Loucy (cell line): ENCODE data around the gene MROH8.

Source experiments
- H2AFZ ChIP-seq: fragments of 200-600 bp; sonication (generic); 2 replicates; pipeline ENCODE4 v1.6.0; 2016; ENCODE audit warnings: antibody characterized with exemption, mild to moderate bottlenecking, low read length, moderate library complexity
- H3F3A ChIP-seq: fragments of 200-600 bp; 2 replicates; pipeline ENCODE4 v1.6.0; 2016; ENCODE audit warnings: antibody characterized with exemption, low read depth, mild to moderate bottlenecking
- H3K27me3 ChIP-seq: fragments of 200-600 bp; sonication (generic); 2 replicates; pipeline ENCODE4 v1.6.1; 2014; ENCODE audit warnings: low read length, mild to moderate bottlenecking; ENCODE audit not compliant: insufficient read depth, poor library complexity, severe bottlenecking
- H3K36me3 ChIP-seq: fragments of 200-600 bp; sonication (generic); 2 replicates; pipeline ENCODE4 v1.6.1; 2016; ENCODE audit warnings: low read length; ENCODE audit not compliant: insufficient read depth
- H3K4me1 ChIP-seq: fragments of 200-600 bp; sonication (generic); 2 replicates; pipeline ENCODE4 v1.5.1; 2014; ENCODE audit warnings: low read length, mild to moderate bottlenecking; ENCODE audit not compliant: insufficient read depth, poor library complexity, severe bottlenecking
- H3K4me2 ChIP-seq: fragments of 200-600 bp; sonication (generic); 2 replicates; pipeline ENCODE4 v1.6.0; 2014; ENCODE audit warnings: antibody characterized with exemption, low read length, low read depth, mild to moderate bottlenecking; ENCODE audit not compliant: poor library complexity, severe bottlenecking
- H3K4me3 ChIP-seq: fragments of 200-600 bp; sonication (generic); 2 replicates; pipeline ENCODE4 v1.5.1; 2014; ENCODE audit warnings: low read length, mild to moderate bottlenecking, mixed read lengths; ENCODE audit not compliant: poor library complexity, severe bottlenecking
- H3K79me2 ChIP-seq: fragments of 200-600 bp; sonication (generic); 2 replicates; pipeline ENCODE4 v1.6.1; 2014; ENCODE audit warnings: low read length; ENCODE audit not compliant: insufficient read depth
- H3K9ac ChIP-seq: fragments of 200-600 bp; sonication (generic); 2 replicates; pipeline ENCODE4 v1.6.0; 2014; ENCODE audit warnings: mild to moderate bottlenecking, low read depth, low read length, moderate library complexity; ENCODE audit not compliant: poor library complexity, severe bottlenecking
- H3K9me2 ChIP-seq: fragments of 200-600 bp; sonication (generic); replicated peaks from 2 replicates; pipeline ENCODE4 v1.6.1; 2016; ENCODE audit warnings: low read depth, low read length, mixed read lengths
- H3K9me3 ChIP-seq: fragments of 200-600 bp; sonication (generic); 2 replicates; pipeline ENCODE4 v1.6.1; 2014; ENCODE audit warnings: mild to moderate bottlenecking, antibody characterized with exemption, low read length, low read depth; ENCODE audit not compliant: insufficient read depth
- H4K20me1 ChIP-seq: fragments of 200-600 bp; sonication (generic); 2 replicates; pipeline ENCODE4 v1.6.0; 2014; ENCODE audit warnings: antibody characterized with exemption, low read length, mild to moderate bottlenecking; ENCODE audit not compliant: insufficient read depth, poor library complexity, severe bottlenecking
- CTCF ChIP-seq: fragments of 200-600 bp; sonication (generic); conservative IDR thresholded peaks from 2 replicates; pipeline ENCODE4 v1.5.1; 2014; ENCODE audit warnings: mild to moderate bottlenecking, antibody characterized with exemption, low read length
- EZH2phosphoT487 ChIP-seq: fragments of 200-600 bp; IDR thresholded peaks from 2 replicates; pipeline ENCODE4 v1.6.1; 2018; ENCODE audit warnings: antibody characterized with exemption, mild to moderate bottlenecking, moderate library complexity, borderline replicate concordance

Gene MROH8

GRCh38 chr20:37188787-37189186 lies 9.4 kb upstream of the MROH8 start:
- no peak overlapping the region for H3K9ac ChIP-seq
- H3K79me2 ChIP-seq: peaks cover 94% of the 10 kb centered on the region
- H3K27me3 ChIP-seq: no peaks in the 10 kb centered on the region
- H3K36me3 ChIP-seq: peaks cover 70% of the 10 kb centered on the region
- H3F3A ChIP-seq: 0 out of 2 replicates have a peak, but pooled peaks cover under 1% of the 10 kb centered on the region
- peaks cover 38% of the 10 kb centered on the region for H3K4me1 ChIP-seq
- no peak for TF ChIP-seq CTCF
- TF ChIP-seq EZH2phosphoT487: no peak
- H2AFZ ChIP-seq: no peak overlapping the region
- H3K9me2 ChIP-seq: no peaks in the 10 kb centered on the region
- peaks cover 65% of the 10 kb centered on the region for H4K20me1 ChIP-seq
- no peak overlapping the region for H3K4me3 ChIP-seq
- H3K4me2 ChIP-seq: peak overlapping the region; percentile 36
- H3K9me3 ChIP-seq: no peaks in the 10 kb centered on the region

GRCh38 chr20:37185686-37186085 lies 6.3 kb upstream of the MROH8 start:
- no peaks in the 10 kb centered on the region for H3K9me3 ChIP-seq
- peak overlapping the region; percentile 5 for H3K4me3 ChIP-seq
- no peaks in the 10 kb centered on the region for H3K27me3 ChIP-seq
- TF ChIP-seq CTCF: no peak
- TF ChIP-seq EZH2phosphoT487: no peak
- H3K79me2 ChIP-seq: peaks cover 92% of the 10 kb centered on the region
- H3F3A ChIP-seq: no peaks in the 10 kb centered on the region
- H3K9ac ChIP-seq: no peak overlapping the region
- peak overlapping the region; percentile 40 for H3K4me2 ChIP-seq
- no peaks in the 10 kb centered on the region for H3K9me2 ChIP-seq
- H2AFZ ChIP-seq: no peak overlapping the region
- H4K20me1 ChIP-seq: peaks cover 63% of the 10 kb centered on the region
- peaks cover 42% of the 10 kb centered on the region for H3K4me1 ChIP-seq
- peaks cover 58% of the 10 kb centered on the region for H3K36me3 ChIP-seq

GRCh38 chr20:37179683-37180524 lies 556 bp upstream of the MROH8 start:
- H3K27me3 ChIP-seq: no peaks in the 10 kb centered on the region
- TF ChIP-seq EZH2phosphoT487 (no peak), CTCF (no peak)
- peaks cover 28% of the 10 kb centered on the region for H3K4me1 ChIP-seq
- peak overlapping the region; percentile 82 for H3K4me3 ChIP-seq
- H3F3A ChIP-seq: no peaks in the 10 kb centered on the region
- peak overlapping the region; percentile 87 for H2AFZ ChIP-seq
- H3K36me3 ChIP-seq: peaks cover 11% of the 10 kb centered on the region; the same call in 1 of the 2 replicates
- H3K9me3 ChIP-seq: no peaks in the 10 kb centered on the region
- peaks cover 66% of the 10 kb centered on the region for H3K79me2 ChIP-seq
- no peaks in the 10 kb centered on the region for H3K9me2 ChIP-seq
- peak overlapping the region; percentile 97 for H3K9ac ChIP-seq
- H4K20me1 ChIP-seq: peaks cover 40% of the 10 kb centered on the region
- H3K4me2 ChIP-seq: peak overlapping the region; percentile 88
